Stimulated activated effector memory CD8-positive, alpha-beta T cell treated with anti-CD3 and anti-CD28 coated beads, Interleukin-12 subunit alpha, Interleukin-12 subunit beta, amount 100 ng/mL, for 72 hours (primary cell): Measurements from ENCODE around the gene MELK.
"Not testable (repeated sequence)": the region's sequence is repeated elsewhere in the genome, so short reads cannot be mapped to it uniquely, and the experiment has no call there.

Experiments used
- ATAC-seq: fragments of 150-1000 bp; cut with Tn5 transposase; 2 replicates; pipeline ENCODE4 v1.10.0; 2021
- DNase-seq, 2 donors: peaks; one replicate each; pipeline ENCODE4 v3.0.0; 2021 to 2022; ENCODE audit warnings: low spot score in 2 of 2
- H3K27ac Mint-ChIP-seq: one replicate; pipeline ENCODE4 v1.8.0; 2022; ENCODE audit warnings: mild to moderate bottlenecking, mixed read lengths
- H3K36me3 Mint-ChIP-seq: one replicate; pipeline ENCODE4 v1.8.0; 2022; ENCODE audit warnings: mild to moderate bottlenecking, mixed read lengths
- H3K4me1 Mint-ChIP-seq: one replicate; pipeline ENCODE4 v1.8.0; 2022; ENCODE audit warnings: mixed read lengths
- H3K4me3 Mint-ChIP-seq: one replicate; pipeline ENCODE4 v1.8.0; 2022; ENCODE audit warnings: mild to moderate bottlenecking, mixed read lengths
- H3K9me3 Mint-ChIP-seq: one replicate; pipeline ENCODE4 v1.8.0; 2022; ENCODE audit warnings: mixed read lengths

MELK gene

GRCh38 chr9:36562801-36563200 is 9.9 kb upstream of the MELK start:
- ATAC-seq, DNase-seq, H3K4me1 Mint-ChIP-seq, H3K9me3 Mint-ChIP-seq, H3K36me3 Mint-ChIP-seq, H3K4me3 Mint-ChIP-seq, H3K27ac Mint-ChIP-seq: not testable (repeated sequence)

- Mint-ChIP-seq H3K9me3 (no peaks in the 10 kb centered on the region), H3K27ac (no peak overlapping the region), H3K36me3 (no peaks in the 10 kb centered on the region), H3K4me3 (no peak overlapping the region), H3K4me1 (peaks cover 7% of the 10 kb centered on the region)
- DNase-seq (no peak), ATAC-seq (no peak)
Observed at GRCh38 chr9:36566813-36567221, 5.9 kb upstream of the MELK start.

- H3K9me3 Mint-ChIP-seq, H3K27ac Mint-ChIP-seq, H3K36me3 Mint-ChIP-seq, DNase-seq, H3K4me3 Mint-ChIP-seq, ATAC-seq: not testable (repeated sequence)
- peaks cover 16% of the 10 kb centered on the region for H3K4me1 Mint-ChIP-seq
Observed at GRCh38 chr9:36568681-36569080, 4.0 kb upstream of the MELK start.

GRCh38 chr9:36571333-36571732 is 1.4 kb upstream of the MELK start:
- H3K27ac Mint-ChIP-seq = no peak overlapping the region
- no peak overlapping the region for H3K4me3 Mint-ChIP-seq
- H3K4me1 Mint-ChIP-seq = peaks cover 37% of the 10 kb centered on the region
- peaks cover 7% of the 10 kb centered on the region for H3K36me3 Mint-ChIP-seq
- ATAC-seq = no peak
- H3K9me3 Mint-ChIP-seq = no peaks in the 10 kb centered on the region
- DNase-seq = no peak

- not testable (repeated sequence) for ATAC-seq, DNase-seq, H3K9me3 Mint-ChIP-seq
- peak overlapping the region; percentile 90 for H3K4me3 Mint-ChIP-seq
- H3K36me3 Mint-ChIP-seq = peaks cover 16% of the 10 kb centered on the region
- peaks cover 39% of the 10 kb centered on the region for H3K4me1 Mint-ChIP-seq
- peak overlapping the region; percentile 83 for H3K27ac Mint-ChIP-seq
Observed at GRCh38 chr9:36574045-36574444, 1.4 kb downstream of the MELK start.

GRCh38 chr9:36575411-36575882 is 2.8 kb downstream of the MELK start:
- H3K27ac Mint-ChIP-seq = peak overlapping the region; percentile 46
- peaks cover 30% of the 10 kb centered on the region for H3K36me3 Mint-ChIP-seq
- peaks cover 39% of the 10 kb centered on the region for H3K4me1 Mint-ChIP-seq
- peak overlapping the region; percentile 90 for H3K4me3 Mint-ChIP-seq
- DNase-seq = no peak
- no peak for ATAC-seq
- H3K9me3 Mint-ChIP-seq = no peaks in the 10 kb centered on the region

GRCh38 chr9:36576866-36577265 is 4.2 kb downstream of the MELK start:
- no peak for DNase-seq
- Mint-ChIP-seq H3K36me3 (peaks cover 44% of the 10 kb centered on the region), H3K9me3 (no peaks in the 10 kb centered on the region), H3K4me3 (peak overlapping the region; percentile 90), H3K27ac (no peak overlapping the region), H3K4me1 (peaks cover 32% of the 10 kb centered on the region)
- peak; percentile 54 for ATAC-seq

- ATAC-seq = no peak
- Mint-ChIP-seq H3K36me3 (peaks cover 93% of the 10 kb centered on the region), H3K4me3 (no peak overlapping the region), H3K9me3 (no peaks in the 10 kb centered on the region), H3K27ac (no peak overlapping the region), H3K4me1 (no peaks in the 10 kb centered on the region)
- no peak for DNase-seq
Observed at GRCh38 chr9:36584620-36585460, 12.1 kb downstream of the MELK start.

GRCh38 chr9:36590231-36590630 is 17.5 kb downstream of the MELK start:
- Mint-ChIP-seq H3K4me3 (no peak overlapping the region), H3K4me1 (no peaks in the 10 kb centered on the region), H3K36me3 (peaks cover 95% of the 10 kb centered on the region), H3K9me3 (no peaks in the 10 kb centered on the region), H3K27ac (no peak overlapping the region)
- DNase-seq (no peak), ATAC-seq (no peak)

- H3K36me3 Mint-ChIP-seq = peaks cover 100% of the 10 kb centered on the region
- DNase-seq = no peak
- no peak overlapping the region for H3K4me3 Mint-ChIP-seq
- H3K4me1 Mint-ChIP-seq = no peaks in the 10 kb centered on the region
- no peaks in the 10 kb centered on the region for H3K9me3 Mint-ChIP-seq
- no peak for ATAC-seq
- no peak overlapping the region for H3K27ac Mint-ChIP-seq
Observed at GRCh38 chr9:36592801-36593583, 20.3 kb downstream of the MELK start.

- H3K27ac Mint-ChIP-seq = no peak overlapping the region
- H3K4me1 Mint-ChIP-seq = no peaks in the 10 kb centered on the region
- DNase-seq = no peak
- H3K36me3 Mint-ChIP-seq = peaks cover 100% of the 10 kb centered on the region
- no peaks in the 10 kb centered on the region for H3K9me3 Mint-ChIP-seq
- no peak overlapping the region for H3K4me3 Mint-ChIP-seq
- ATAC-seq = no peak
Observed at GRCh38 chr9:36594213-36594612, 21.5 kb downstream of the MELK start.

GRCh38 chr9:36597412-36598178 is 24.9 kb downstream of the MELK start:
- peaks cover under 1% of the 10 kb centered on the region for H3K4me1 Mint-ChIP-seq
- no peaks in the 10 kb centered on the region for H3K9me3 Mint-ChIP-seq
- no peak for DNase-seq
- peaks cover 100% of the 10 kb centered on the region for H3K36me3 Mint-ChIP-seq
- no peak overlapping the region for H3K27ac Mint-ChIP-seq
- no peak overlapping the region for H3K4me3 Mint-ChIP-seq
- ATAC-seq = no peak

GRCh38 chr9:36598273-36598672 is 25.6 kb downstream of the MELK start:
- no peak for ATAC-seq
- Mint-ChIP-seq H3K4me1 (peaks cover 7% of the 10 kb centered on the region), H3K9me3 (no peaks in the 10 kb centered on the region), H3K27ac (no peak overlapping the region), H3K36me3 (peaks cover 100% of the 10 kb centered on the region), H3K4me3 (no peak overlapping the region)
- DNase-seq = no peak

- H3K4me1 Mint-ChIP-seq = peaks cover 7% of the 10 kb centered on the region
- H3K9me3 Mint-ChIP-seq = no peaks in the 10 kb centered on the region
- peaks cover 93% of the 10 kb centered on the region for H3K36me3 Mint-ChIP-seq
- peak overlapping the region; percentile 75 for H3K27ac Mint-ChIP-seq
- H3K4me3 Mint-ChIP-seq = peak overlapping the region; percentile 49
- ATAC-seq (peak; percentile 84), DNase-seq (no peak)
Observed at GRCh38 chr9:36603006-36603405, 30.3 kb downstream of the MELK start.

GRCh38 chr9:36609306-36609705 is 36.6 kb downstream of the MELK start:
- ATAC-seq = no peak

More at GRCh38 chr9:36609306-36609705, 36.6 kb downstream of the MELK start:
- no peak overlapping the region for H3K27ac Mint-ChIP-seq
- no peak overlapping the region for H3K4me3 Mint-ChIP-seq
- H3K4me1 Mint-ChIP-seq = peaks cover 8% of the 10 kb centered on the region
- no peaks in the 10 kb centered on the region for H3K9me3 Mint-ChIP-seq
- peaks cover 56% of the 10 kb centered on the region for H3K36me3 Mint-ChIP-seq
- no peak for DNase-seq
